Measurements from ENCODE around the gene SRGAP3.

GRCh38 chr3:9193633-9194195, 55.7 kb downstream of the SRGAP3 start:
- TF ChIP-seq CTCF (IDR thresholded peaks at IDR 0.05; ENCODE audit: insufficient read depth, low read depth, low read length) (no peak), EZH2 (IDR thresholded peaks at IDR 0.05; ENCODE audit: insufficient read depth, low read length) (no peak)
